Parathyroid adenoma (tissue), 2 donors: ENCODE results near the gene CHST14.

Source experiments
- H2AFZ ChIP-seq: fragments of 300-600 bp; sonication (generic); one replicate; pipeline ENCODE4 v1.7.0; 2017; ENCODE audit warnings: antibody characterized with exemption, mild to moderate bottlenecking
- H3K27ac ChIP-seq: fragments of 300-600 bp; sonication (generic); one replicate; pipeline ENCODE4 v1.7.0; 2017
- H3K27me3 ChIP-seq: fragments of 300-600 bp; sonication (generic); one replicate; pipeline ENCODE4 v1.7.0; 2017; ENCODE audit warnings: low read length; ENCODE audit not compliant: control insufficient read depth, insufficient read depth
- H3K36me3 ChIP-seq: fragments of 300-600 bp; sonication (generic); one replicate; pipeline ENCODE4 v1.7.0; 2017; ENCODE audit warnings: low read length; ENCODE audit not compliant: control insufficient read depth, insufficient read depth
- H3K4me1 ChIP-seq: fragments of 300-600 bp; sonication (generic); one replicate; pipeline ENCODE4 v1.7.0; 2017; ENCODE audit warnings: control low read depth
- H3K4me2 ChIP-seq: fragments of 300-600 bp; sonication (generic); one replicate; pipeline ENCODE4 v1.7.0; 2017; ENCODE audit warnings: low read length
- H3K4me3 ChIP-seq: fragments of 300-600 bp; sonication (generic); one replicate; pipeline ENCODE4 v1.7.0; 2017; ENCODE audit warnings: low read depth, low read length
- H3K79me2 ChIP-seq: fragments of 300-600 bp; sonication (generic); one replicate; pipeline ENCODE4 v1.7.0; 2017; ENCODE audit warnings: control low read depth
- H3K9ac ChIP-seq: fragments of 300-600 bp; sonication (generic); one replicate; pipeline ENCODE4 v1.7.0; 2017; ENCODE audit warnings: mild to moderate bottlenecking
- H3K9me3 ChIP-seq: fragments of 300-600 bp; sonication (generic); one replicate; pipeline ENCODE4 v1.7.0; 2017; ENCODE audit warnings: low read length; ENCODE audit not compliant: control insufficient read depth
- CTCF ChIP-seq: fragments of 300-600 bp; sonication (generic); IDR thresholded peaks from one replicate; pipeline ENCODE4 v1.7.0; 2017; ENCODE audit warnings: antibody characterized with exemption, mild to moderate bottlenecking
- donor health status: primary hyperparathyroidism.

The CHST14 gene

GRCh38 chr15:40495516-40495915 lies 24.7 kb downstream of the CHST14 start:
- H3K4me2 ChIP-seq = no peak overlapping the region
- no peak overlapping the region for H3K9ac ChIP-seq
- H3K4me1 ChIP-seq = no peaks in the 10 kb centered on the region
- H3K27ac ChIP-seq = no peak overlapping the region
- no peaks in the 10 kb centered on the region for H3K27me3 ChIP-seq
- H3K79me2 ChIP-seq = no peaks in the 10 kb centered on the region
- H3K9me3 ChIP-seq = no peaks in the 10 kb centered on the region
- H3K4me3 ChIP-seq = no peak overlapping the region
- TF ChIP-seq CTCF = no peak
- no peak overlapping the region for H2AFZ ChIP-seq
- no peaks in the 10 kb centered on the region for H3K36me3 ChIP-seq

- H2AFZ ChIP-seq = no peak overlapping the region
- H3K4me1 ChIP-seq = no peaks in the 10 kb centered on the region
- H3K36me3 ChIP-seq = no peaks in the 10 kb centered on the region
- H3K27ac ChIP-seq = no peak overlapping the region
- no peaks in the 10 kb centered on the region for H3K27me3 ChIP-seq
- no peak overlapping the region for H3K4me3 ChIP-seq
- no peak overlapping the region for H3K9ac ChIP-seq
- no peak for TF ChIP-seq CTCF
- H3K79me2 ChIP-seq = no peaks in the 10 kb centered on the region
- H3K9me3 ChIP-seq = no peaks in the 10 kb centered on the region
- H3K4me2 ChIP-seq = no peak overlapping the region
Measured at GRCh38 chr15:40498418-40498817, 27.6 kb downstream of the CHST14 start.

GRCh38 chr15:40498891-40499290 lies 28.1 kb downstream of the CHST14 start:
- H3K9me3 ChIP-seq = no peaks in the 10 kb centered on the region
- no peak overlapping the region for H3K4me2 ChIP-seq
- H3K4me1 ChIP-seq = no peaks in the 10 kb centered on the region
- no peak overlapping the region for H3K4me3 ChIP-seq
- no peaks in the 10 kb centered on the region for H3K79me2 ChIP-seq
- no peak overlapping the region for H3K27ac ChIP-seq
- H3K9ac ChIP-seq = no peak overlapping the region
- TF ChIP-seq CTCF = no peak
- H3K27me3 ChIP-seq = no peaks in the 10 kb centered on the region
- H2AFZ ChIP-seq = no peak overlapping the region
- no peaks in the 10 kb centered on the region for H3K36me3 ChIP-seq

GRCh38 chr15:40499931-40500330 lies 29.1 kb downstream of the CHST14 start:
- no peaks in the 10 kb centered on the region for H3K79me2 ChIP-seq
- H3K9me3 ChIP-seq = no peaks in the 10 kb centered on the region
- H3K27me3 ChIP-seq = no peaks in the 10 kb centered on the region
- TF ChIP-seq CTCF = no peak
- H3K36me3 ChIP-seq = no peaks in the 10 kb centered on the region
- H3K4me3 ChIP-seq = no peak overlapping the region
- no peak overlapping the region for H3K9ac ChIP-seq
- no peak overlapping the region for H3K4me2 ChIP-seq
- H3K4me1 ChIP-seq = no peaks in the 10 kb centered on the region
- H2AFZ ChIP-seq = no peak overlapping the region
- H3K27ac ChIP-seq = no peak overlapping the region

- Histone ChIP-seq H3K79me2 (no peaks in the 10 kb centered on the region), H3K27ac (no peak overlapping the region), H3K4me1 (no peaks in the 10 kb centered on the region), H3K4me3 (no peak overlapping the region), H3K9ac (no peak overlapping the region), H3K4me2 (no peak overlapping the region), H3K9me3 (no peaks in the 10 kb centered on the region), H2AFZ (no peak overlapping the region), H3K36me3 (no peaks in the 10 kb centered on the region), H3K27me3 (no peaks in the 10 kb centered on the region)
- no peak for TF ChIP-seq CTCF
Measured at GRCh38 chr15:40500568-40501330, 30.0 kb downstream of the CHST14 start.
